Posterior cingulate gyrus (tissue), 11 donors: ENCODE data around the gene CCNL1.

Experiments
- DNase-seq, 10 donors: peaks; one replicate each; pipeline versions ENCODE4 v3.0.0 to v3.0.0-alpha.2; 2020 to 2021; ENCODE audit warnings: mixed read lengths in 3 of 10
- intact Hi-C: fragments of 100-400 bp; cut with DNase I; formaldehyde crosslinking; loops from one replicate; pipeline ENCODE4 v1.15.1; 2023

CCNL1 gene

GRCh38 chr3:157149136-157149696 lies 10.7 kb downstream of the CCNL1 start:
- DNase-seq = no peak
- intact Hi-C loops = no loop called here

GRCh38 chr3:157148196-157148889 lies 11.6 kb downstream of the CCNL1 start:
- DNase-seq = no peak
- intact Hi-C loops = no loop called here

GRCh38 chr3:157147099-157147803 lies 12.7 kb downstream of the CCNL1 start:
- intact Hi-C loops = no loop called here
- DNase-seq = no peak

- intact Hi-C loops = no loop called here
- no peak for DNase-seq
These were observed 14.2 kb downstream of the CCNL1 start for GRCh38 chr3:157145606-157146322.

GRCh38 chr3:157142315-157142714 lies 17.6 kb downstream of the CCNL1 start:
- DNase-seq = no peak
- intact Hi-C loops = no loop called here

- intact Hi-C loops = loop anchor here (5.0 kb wide), 2 partner anchors 603 to 988 kb away; no protein-coding TSS in a partner anchor
- DNase-seq = no peak
These were observed 19.9 kb downstream of the CCNL1 start for GRCh38 chr3:157139938-157140534.

- intact Hi-C loops = loop anchor here (1.0 to 5.0 kb wide), 3 partner anchors 463 to 985 kb away; partner anchors contain the start of gene TIPARP
- DNase-seq = peak in 2 of 10 donors; percentile 22 to 82
These were observed 23.1 kb downstream of the CCNL1 start for GRCh38 chr3:157136647-157137387.

GRCh38 chr3:157135671-157136396 lies 24.1 kb downstream of the CCNL1 start:
- peak in 3 of 10 donors; percentile 52 to 90 (median 55) for DNase-seq
- intact Hi-C loops = loop anchor here (5.0 kb wide), 2 partner anchors 599 to 984 kb away; no protein-coding TSS in a partner anchor

- intact Hi-C loops = loop anchor here (5.0 kb wide), 2 partner anchors 597 to 982 kb away; no protein-coding TSS in a partner anchor
- no peak for DNase-seq
These were observed 25.2 kb downstream of the CCNL1 start for GRCh38 chr3:157134620-157135191.

GRCh38 chr3:157133434-157134320 lies 26.3 kb downstream of the CCNL1 start:
- intact Hi-C loops = no loop called here
- DNase-seq = no peak

GRCh38 chr3:157132936-157133335 lies 27.0 kb downstream of the CCNL1 start:
- DNase-seq = peak in 9 of 10 donors; percentile 60 to 96 (median 80)
- intact Hi-C loops = no loop called here

GRCh38 chr3:157132341-157132740 lies 27.6 kb downstream of the CCNL1 start:
- intact Hi-C loops = no loop called here
- DNase-seq = no peak

GRCh38 chr3:157131861-157132260 lies 28.1 kb downstream of the CCNL1 start:
- no peak for DNase-seq
- intact Hi-C loops = no loop called here

- intact Hi-C loops = no loop called here
- DNase-seq = peak in 4 of 10 donors; percentile 54 to 89 (median 64)
These were observed 29.3 kb downstream of the CCNL1 start for GRCh38 chr3:157130467-157131251.

- peak in 5 of 10 donors; percentile 45 to 90 (median 63) for DNase-seq
These were observed 30.0 kb downstream of the CCNL1 start for GRCh38 chr3:157129803-157130466.

More at GRCh38 chr3:157129803-157130466, 30.0 kb downstream of the CCNL1 start:
- intact Hi-C loops = loop anchor here (2.0 kb wide), 1 partner anchor 41 kb away; no protein-coding TSS in a partner anchor
